Naive B cell (primary cell): Measurements from ENCODE around the gene JOSD1. TPM values are rescaled to one million over a fixed set of nuclear protein-coding genes. Genes with fewer than 3 reads are reported as not detected.

Experiments
- ATAC-seq, 2 donors: fragments of 150-1000 bp; cut with Tn5 transposase; 2 replicates each; pipeline ENCODE4 v1.10.0; 2021; ENCODE audit warnings: low read depth in 2 of 2, mild to moderate bottlenecking in 2 of 2, moderate library complexity in 2 of 2
- DNase-seq: peaks from one replicate; pipeline ENCODE4 v3.0.0; 2022
- H3K27ac Mint-ChIP-seq, 6 donors: one replicate each; pipeline ENCODE4 v1.8.0; 2020 to 2022; ENCODE audit warnings: mild to moderate bottlenecking in 6 of 6, mixed read lengths in 6 of 6, moderate library complexity in 5 of 6, inconsistent platforms in 2 of 6
- H3K27me3 Mint-ChIP-seq, 3 donors: one replicate each; pipeline ENCODE4 v1.8.0; 2021 to 2022; ENCODE audit warnings: mixed read lengths in 3 of 3, mild to moderate bottlenecking in 1 of 3
- H3K36me3 Mint-ChIP-seq, 2 donors: one replicate each; pipeline ENCODE4 v1.8.0; 2020 to 2022; ENCODE audit warnings: mixed read lengths in 2 of 2, inconsistent platforms in 1 of 2, mild to moderate bottlenecking in 1 of 2
- H3K4me1 Mint-ChIP-seq, 3 donors: one replicate each; pipeline ENCODE4 v1.8.0; 2020 to 2022; ENCODE audit warnings: mixed read lengths in 3 of 3, inconsistent platforms in 1 of 3, mild to moderate bottlenecking in 1 of 3, moderate library complexity in 1 of 3
- H3K4me3 Mint-ChIP-seq, 8 donors: one replicate each; pipeline ENCODE4 v1.8.0; 2020 to 2022; ENCODE audit warnings: mild to moderate bottlenecking in 8 of 8, mixed read lengths in 8 of 8, moderate library complexity in 8 of 8, inconsistent platforms in 2 of 8
- H3K9me3 Mint-ChIP-seq, 7 donors: one replicate each; pipeline ENCODE4 v1.8.0; 2020 to 2022; ENCODE audit warnings: mixed read lengths in 7 of 7, mild to moderate bottlenecking in 5 of 7, inconsistent platforms in 2 of 7, moderate library complexity in 1 of 7
- polyA plus RNA-seq, 6 donors: library from polyadenylated mRNA; unstranded; fragments of 300-500 nt; fragmentation: Illumina TruSeq; gene quantifications; one replicate each; pipeline ENCODE4 v1.2.3, GENCODE V29; 2021; ENCODE audit warnings: low read depth in 6 of 6

Gene JOSD1
- polyA plus RNA-seq, 6 donors from 2014 or later: 8.2 to 12.1 (median 9.7) TPM

- H3K9me3 Mint-ChIP-seq: no peaks in the 10 kb centered on the region
- H3K4me1 Mint-ChIP-seq: peaks cover 25 to 35% (median 30%) of the 10 kb centered on the region in 3 donors
- DNase-seq (no peak), ATAC-seq (no peak)
- no peak overlapping the region for H3K4me3 Mint-ChIP-seq
- no peaks in the 10 kb centered on the region for H3K27me3 Mint-ChIP-seq
- H3K36me3 Mint-ChIP-seq: peaks cover 12 to 38% of the 10 kb centered on the region in 2 donors
- peak overlapping the region in 2 of 6 donors; percentile 69 to 89 for H3K27ac Mint-ChIP-seq
Observed at GRCh38 chr22:38728871-38729796, 28.4 kb upstream of the JOSD1 start.

GRCh38 chr22:38727530-38728451 is 27.0 kb upstream of the JOSD1 start:
- Mint-ChIP-seq H3K27me3 (no peaks in the 10 kb centered on the region), H3K36me3 (peaks cover 12 to 40% of the 10 kb centered on the region in 2 donors), H3K4me3 (no peak overlapping the region), H3K4me1 (peaks cover 15 to 22% (median 19%) of the 10 kb centered on the region in 3 donors), H3K9me3 (no peaks in the 10 kb centered on the region), H3K27ac (peak overlapping the region in 5 of 6 donors; percentile 16 to 88 (median 65))
- ATAC-seq: no peak
- DNase-seq: no peak

GRCh38 chr22:38727123-38727522 is 26.4 kb upstream of the JOSD1 start:
- ATAC-seq: no peak
- Mint-ChIP-seq H3K9me3 (no peaks in the 10 kb centered on the region), H3K27ac (peak overlapping the region in 3 of 6 donors; percentile 70 to 88 (median 78)), H3K4me1 (peaks cover 15 to 22% (median 18%) of the 10 kb centered on the region in 3 donors), H3K36me3 (peaks cover 14 to 40% of the 10 kb centered on the region in 2 donors), H3K27me3 (no peaks in the 10 kb centered on the region), H3K4me3 (no peak overlapping the region)
- no peak for DNase-seq

- Mint-ChIP-seq H3K36me3 (peaks cover 16 to 48% of the 10 kb centered on the region in 2 donors), H3K27ac (peak overlapping the region in 2 of 6 donors; percentile 25 to 61), H3K4me1 (peaks cover 18 to 25% (median 19%) of the 10 kb centered on the region in 3 donors), H3K27me3 (no peaks in the 10 kb centered on the region), H3K4me3 (peak overlapping the region in 1 of 8 donors; percentile 29), H3K9me3 (no peaks in the 10 kb centered on the region)
- ATAC-seq (no peak), DNase-seq (no peak)
Observed at GRCh38 chr22:38725900-38726655, 25.3 kb upstream of the JOSD1 start.

GRCh38 chr22:38724926-38725571 is 24.3 kb upstream of the JOSD1 start:
- no peaks in the 10 kb centered on the region for H3K9me3 Mint-ChIP-seq
- H3K4me1 Mint-ChIP-seq: peaks cover 16 to 20% (median 18%) of the 10 kb centered on the region in 3 donors
- no peaks in the 10 kb centered on the region for H3K27me3 Mint-ChIP-seq
- peaks cover 16 to 43% of the 10 kb centered on the region in 2 donors for H3K36me3 Mint-ChIP-seq
- H3K4me3 Mint-ChIP-seq: peak overlapping the region in 1 of 8 donors; percentile 30
- DNase-seq: no peak
- peak overlapping the region in 5 of 6 donors; percentile 27 to 86 (median 83) for H3K27ac Mint-ChIP-seq
- peak; percentile 81 for ATAC-seq

GRCh38 chr22:38724176-38724575 is 23.4 kb upstream of the JOSD1 start:
- DNase-seq (no peak), ATAC-seq (no peak)
- no peaks in the 10 kb centered on the region for H3K9me3 Mint-ChIP-seq
- H3K4me3 Mint-ChIP-seq: no peak overlapping the region
- peaks cover 16 to 40% of the 10 kb centered on the region in 2 donors for H3K36me3 Mint-ChIP-seq
- H3K27me3 Mint-ChIP-seq: no peaks in the 10 kb centered on the region
- H3K4me1 Mint-ChIP-seq: peaks cover 15 to 20% (median 18%) of the 10 kb centered on the region in 3 donors
- peak overlapping the region in 2 of 6 donors; percentile 44 to 78 for H3K27ac Mint-ChIP-seq

- H3K4me1 Mint-ChIP-seq: peaks cover 13 to 23% (median 14%) of the 10 kb centered on the region in 3 donors
- peaks cover 16 to 39% of the 10 kb centered on the region in 2 donors for H3K36me3 Mint-ChIP-seq
- no peaks in the 10 kb centered on the region for H3K9me3 Mint-ChIP-seq
- no peak for ATAC-seq
- peak overlapping the region in 3 of 6 donors; percentile 43 to 85 (median 72) for H3K27ac Mint-ChIP-seq
- no peak for DNase-seq
- no peaks in the 10 kb centered on the region for H3K27me3 Mint-ChIP-seq
- H3K4me3 Mint-ChIP-seq: no peak overlapping the region
Observed at GRCh38 chr22:38721551-38721950, 20.8 kb upstream of the JOSD1 start.

GRCh38 chr22:38720350-38720749 is 19.6 kb upstream of the JOSD1 start:
- Mint-ChIP-seq H3K27me3 (no peaks in the 10 kb centered on the region), H3K4me3 (no peak overlapping the region), H3K4me1 (peaks cover 14 to 24% (median 14%) of the 10 kb centered on the region in 3 donors), H3K36me3 (peaks cover 11 to 34% of the 10 kb centered on the region in 2 donors), H3K27ac (no peak overlapping the region), H3K9me3 (no peaks in the 10 kb centered on the region)
- ATAC-seq (no peak), DNase-seq (no peak)

- peaks cover 15 to 28% (median 18%) of the 10 kb centered on the region in 3 donors for H3K4me1 Mint-ChIP-seq
- ATAC-seq (no peak), DNase-seq (no peak)
- no peaks in the 10 kb centered on the region for H3K9me3 Mint-ChIP-seq
- no peaks in the 10 kb centered on the region for H3K27me3 Mint-ChIP-seq
- H3K36me3 Mint-ChIP-seq: peaks cover 4 to 23% of the 10 kb centered on the region in 2 donors
- H3K27ac Mint-ChIP-seq: no peak overlapping the region
- H3K4me3 Mint-ChIP-seq: no peak overlapping the region
Observed at GRCh38 chr22:38719196-38719595, 18.5 kb upstream of the JOSD1 start.

- Mint-ChIP-seq H3K4me3 (peak overlapping the region in 1 of 8 donors; percentile 12), H3K27ac (peak overlapping the region in 3 of 6 donors; percentile 8 to 83 (median 64)), H3K9me3 (no peaks in the 10 kb centered on the region), H3K27me3 (no peaks in the 10 kb centered on the region), H3K36me3 (peaks cover 4 to 23% of the 10 kb centered on the region in 2 donors), H3K4me1 (peaks cover 22 to 34% (median 23%) of the 10 kb centered on the region in 3 donors)
- no peak for DNase-seq
- ATAC-seq: no peak
Observed at GRCh38 chr22:38718414-38718813, 17.7 kb upstream of the JOSD1 start.

- Mint-ChIP-seq H3K27me3 (no peaks in the 10 kb centered on the region), H3K4me3 (no peak overlapping the region), H3K36me3 (peaks cover 4 to 30% of the 10 kb centered on the region in 2 donors), H3K9me3 (no peaks in the 10 kb centered on the region), H3K4me1 (peaks cover 34 to 45% (median 35%) of the 10 kb centered on the region in 3 donors), H3K27ac (peak overlapping the region in 4 of 6 donors; percentile 1 to 81 (median 46))
- ATAC-seq (no peak), DNase-seq (no peak)
Observed at GRCh38 chr22:38717244-38717643, 16.5 kb upstream of the JOSD1 start.

GRCh38 chr22:38716826-38717225 is 16.1 kb upstream of the JOSD1 start:
- ATAC-seq: no peak

More at GRCh38 chr22:38716826-38717225, 16.1 kb upstream of the JOSD1 start:
- Mint-ChIP-seq H3K27me3 (no peaks in the 10 kb centered on the region), H3K4me3 (no peak overlapping the region), H3K9me3 (no peaks in the 10 kb centered on the region), H3K4me1 (peaks cover 38 to 49% (median 39%) of the 10 kb centered on the region in 3 donors), H3K27ac (peak overlapping the region in 5 of 6 donors; percentile 1 to 81 (median 47)), H3K36me3 (peaks cover 0 to 29% of the 10 kb centered on the region in 2 donors)
- DNase-seq: no peak
